RWPE1 (cell line): ENCODE measurements around the gene NOC2L.

Experiments used
- CTCF ChIA-PET: fragments of 350-600 bp; sonication (Branson Sonifier 250); formaldehyde crosslinking; extraction: SDS; loops from one replicate; lab custom pipeline; 2021; lab: Yijun Ruan, JAX
- POLR2A ChIA-PET: fragments of 400-600 bp; formaldehyde crosslinking; extraction: SDS; loops from one replicate; lab custom pipeline; 2020; ENCODE audit warnings: antibody characterized with exemption; ENCODE audit not compliant: low non-redundant PET; lab: Yijun Ruan, JAX
- DNase-seq: peaks from one replicate; pipeline ENCODE4 v3.0.0; 2012; ENCODE audit warnings: low spot score
- H3K27ac ChIP-seq: fragments of 450-650 bp; 2 replicates; pipeline ENCODE4 v1.5.1; 2017
- TF ChIP-seq, protein P1 (sequence below): fragments of 450-650 bp; conservative IDR thresholded peaks from 2 replicates; pipeline ENCODE4 v1.5.1; 2017; ENCODE audit warnings: low read depth, mild to moderate bottlenecking

The NOC2L gene

DNA sequence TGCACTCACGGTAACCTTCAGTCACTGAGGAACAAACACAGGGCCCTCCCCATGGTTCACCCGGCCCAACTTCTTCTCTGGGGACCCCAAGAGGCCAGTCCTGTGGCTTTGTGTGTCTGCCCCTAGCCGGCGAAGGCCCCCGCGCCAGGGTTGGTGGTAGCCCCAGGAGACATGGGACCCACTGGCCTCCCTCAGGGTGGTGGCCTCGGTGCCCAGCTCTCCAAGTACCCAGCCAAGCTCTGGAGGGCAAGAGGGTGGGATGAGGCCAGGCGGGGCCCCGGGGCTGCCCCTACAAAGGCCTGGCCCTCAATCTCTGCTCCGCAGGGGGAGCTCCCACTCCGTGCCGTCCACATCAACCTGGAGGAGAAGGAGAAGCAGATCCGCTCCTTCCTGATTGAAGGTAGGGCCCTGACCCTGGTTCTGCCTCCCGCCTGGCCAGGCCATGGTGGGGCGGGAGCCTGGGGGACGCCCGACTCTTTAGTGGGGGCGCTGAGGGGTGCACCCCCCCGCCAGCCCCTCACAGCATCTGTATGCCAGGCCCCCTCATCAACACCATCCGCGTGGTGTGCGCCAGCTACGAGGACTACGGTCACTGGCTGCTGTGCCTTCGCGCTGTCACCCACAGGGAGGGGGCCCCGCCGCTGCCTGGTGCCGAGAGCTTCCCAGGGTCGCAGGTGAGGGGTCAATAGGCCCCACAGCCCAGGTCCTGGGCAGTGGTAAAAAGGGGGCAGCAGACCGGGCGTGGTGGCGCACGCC lies 12.9 kb upstream of the NOC2L start:
- CTCF ChIA-PET: interaction anchor here (0.9 kb wide), 1 partner anchor 30 kb away, joined by 4 read pairs; no protein-coding TSS in a partner anchor
- TF ChIP-seq, protein P1, sequence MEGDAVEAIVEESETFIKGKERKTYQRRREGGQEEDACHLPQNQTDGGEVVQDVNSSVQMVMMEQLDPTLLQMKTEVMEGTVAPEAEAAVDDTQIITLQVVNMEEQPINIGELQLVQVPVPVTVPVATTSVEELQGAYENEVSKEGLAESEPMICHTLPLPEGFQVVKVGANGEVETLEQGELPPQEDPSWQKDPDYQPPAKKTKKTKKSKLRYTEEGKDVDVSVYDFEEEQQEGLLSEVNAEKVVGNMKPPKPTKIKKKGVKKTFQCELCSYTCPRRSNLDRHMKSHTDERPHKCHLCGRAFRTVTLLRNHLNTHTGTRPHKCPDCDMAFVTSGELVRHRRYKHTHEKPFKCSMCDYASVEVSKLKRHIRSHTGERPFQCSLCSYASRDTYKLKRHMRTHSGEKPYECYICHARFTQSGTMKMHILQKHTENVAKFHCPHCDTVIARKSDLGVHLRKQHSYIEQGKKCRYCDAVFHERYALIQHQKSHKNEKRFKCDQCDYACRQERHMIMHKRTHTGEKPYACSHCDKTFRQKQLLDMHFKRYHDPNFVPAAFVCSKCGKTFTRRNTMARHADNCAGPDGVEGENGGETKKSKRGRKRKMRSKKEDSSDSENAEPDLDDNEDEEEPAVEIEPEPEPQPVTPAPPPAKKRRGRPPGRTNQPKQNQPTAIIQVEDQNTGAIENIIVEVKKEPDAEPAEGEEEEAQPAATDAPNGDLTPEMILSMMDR: no peak
- POLR2A ChIA-PET: no interaction called here

GRCh38 chr1:970973-971730 lies 12.1 kb upstream of the NOC2L start:
- H3K27ac ChIP-seq: no peak overlapping the region
- POLR2A ChIA-PET: no interaction called here
- TF ChIP-seq, protein P1: no peak
- CTCF ChIA-PET: no interaction called here
- no peak for DNase-seq

More for the DNA sequence above, 12.9 kb upstream of the NOC2L start:
- DNase-seq: no peak
- no peak overlapping the region for H3K27ac ChIP-seq

DNA sequence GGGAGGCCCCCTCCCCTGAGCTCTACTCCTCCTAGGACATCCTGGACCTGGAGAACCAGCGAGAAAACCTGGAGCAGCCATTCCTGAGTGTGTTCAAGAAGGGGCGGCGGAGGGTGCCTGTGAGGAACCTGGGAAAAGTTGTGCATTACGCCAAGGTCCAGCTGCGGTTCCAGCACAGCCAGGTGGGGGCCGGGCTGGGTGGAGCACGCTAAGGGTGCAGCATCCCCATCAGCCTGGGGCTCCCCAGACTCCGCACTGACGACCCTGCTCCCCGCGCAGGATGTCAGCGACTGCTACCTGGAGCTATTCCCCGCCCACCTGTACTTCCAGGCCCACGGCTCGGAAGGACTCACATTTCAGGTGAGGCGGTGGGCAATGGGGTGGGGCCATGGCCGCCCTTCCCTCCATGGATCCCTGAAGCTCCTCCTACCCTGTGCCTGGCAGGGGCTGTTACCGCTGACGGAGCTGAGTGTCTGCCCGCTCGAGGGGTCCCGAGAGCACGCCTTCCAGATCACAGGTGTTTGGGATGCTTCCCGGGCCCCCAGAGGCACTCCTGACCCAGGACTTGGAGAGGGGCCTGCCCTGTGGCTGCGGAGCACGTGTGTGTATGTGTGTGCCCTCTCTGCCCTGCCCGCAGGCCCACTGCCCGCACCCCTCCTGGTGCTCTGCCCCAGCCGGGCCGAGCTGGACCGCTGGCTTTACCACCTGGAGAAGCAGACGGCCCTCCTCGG lies 11.4 kb upstream of the NOC2L start:
- no peak overlapping the region for H3K27ac ChIP-seq
- ChIA-PET CTCF (no interaction called here), POLR2A (no interaction called here)
- DNase-seq: no peak
- TF ChIP-seq, protein P1: no peak

DNA sequence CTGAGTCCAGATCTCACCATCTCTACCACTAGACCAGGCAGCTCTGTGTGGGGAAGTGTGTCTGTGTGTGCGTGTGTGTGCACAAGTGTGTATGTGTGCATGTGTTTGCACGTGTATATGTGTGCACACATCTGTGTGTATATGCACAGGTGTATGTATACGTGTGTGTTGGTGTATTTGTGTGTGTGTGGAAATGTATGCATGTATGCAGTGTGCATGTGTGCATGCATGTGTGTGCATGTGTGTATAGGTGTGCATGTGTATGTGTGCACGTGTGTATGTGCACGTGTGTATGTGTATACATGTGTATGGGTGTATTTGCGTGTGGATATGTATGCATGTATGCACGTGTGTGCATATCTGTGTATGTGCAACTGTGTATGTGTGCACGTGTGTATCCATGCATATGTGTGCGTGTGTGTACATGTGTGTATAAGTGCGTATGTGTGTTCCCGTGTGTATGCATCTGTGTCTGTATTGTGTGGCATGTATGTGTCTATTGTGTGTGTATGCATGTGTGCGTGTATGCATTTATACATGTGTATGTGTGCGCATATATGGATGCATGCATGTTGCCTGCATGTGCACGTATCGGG lies 10.3 kb upstream of the NOC2L start:
- H3K27ac ChIP-seq: no peak overlapping the region
- POLR2A ChIA-PET: no interaction called here
- CTCF ChIA-PET: no interaction called here
- TF ChIP-seq, protein P1: no peak
- no peak for DNase-seq

- peak overlapping the region; percentile 94 for H3K27ac ChIP-seq
- DNase-seq: no peak
- ChIA-PET POLR2A (interaction anchor here (1.1 to 1.6 kb wide), 2 partner anchors 9 to 13 kb away, joined by 5 to 6 read pairs; no protein-coding TSS in a partner anchor), CTCF (interaction anchor here (0.8 to 1.3 kb wide), 4 partner anchors 16 to 96 kb away, joined by 3 to 4 read pairs (median 3); no protein-coding TSS in a partner anchor)
- TF ChIP-seq, protein P1: no peak
Measured at GRCh38 chr1:967466-968343, 8.6 kb upstream of the NOC2L start.
